Measurements from ENCODE around the gene KAZN. TPM values are rescaled to one million over a fixed set of nuclear protein-coding genes. Genes with fewer than 3 reads are reported as not detected.

Gene KAZN
- polyA plus RNA-seq, 1 of the 3 experiments (the other 2 are of a cell fraction) = 6.8 TPM

- TF ChIP-seq USF1 (IDR thresholded peaks at IDR 0.05; ENCODE audit: borderline replicate concordance, low read depth) (no peak), RAD21 (IDR thresholded peaks at IDR 0.05; ENCODE audit: low read length) (no peak), NFIC (IDR thresholded peaks at IDR 0.05; ENCODE audit: borderline replicate concordance) (no peak), YY1 (IDR thresholded peaks at IDR 0.05; ENCODE audit: low read depth) (no peak)
Observed at GRCh38 chr1:15068997-15069396, 470.5 kb downstream of the KAZN start (continued).

GRCh38 chr1:15070145-15070748, 471.8 kb downstream of the KAZN start:
- peak; percentile 67; the same call in 1 of the 2 replicates for TF ChIP-seq REST (IDR thresholded peaks at IDR 0.05; ENCODE audit: low read depth, low read length)
- TF ChIP-seq SMC3 (IDR thresholded peaks at IDR 0.05; ENCODE audit: low read depth, low read length) = no peak
- Histone ChIP-seq H3K27me3 (ENCODE audit: insufficient read depth) (no peaks in the 10 kb centered on the region), H3K36me3 (replicated peaks in 1 of 2; ENCODE audit: control insufficient read depth in 1 of 2, insufficient read depth in 2 of 2, low read length in 1 of 2) (peaks cover 0 to 18% of the 10 kb centered on the region in 2 experiments), H3K9me3 (no peaks in the 10 kb centered on the region), H3F3A (replicated peaks; ENCODE audit: insufficient read depth) (peaks cover 3% of the 10 kb centered on the region), H4K20me1 (ENCODE audit: insufficient read depth) (no peaks in the 10 kb centered on the region), H3K4me2 (no peak overlapping the region), H3K4me1 (ENCODE audit: control insufficient read depth in 1 of 2, insufficient read depth in 2 of 2, low read depth in 1 of 2, low read length in 1 of 2) (no peaks in the 10 kb centered on the region), H3K9ac (no peak overlapping the region), H2AFZ (ENCODE audit: low read depth) (no peak overlapping the region), H3K4me3 (ENCODE audit: low read depth in 2 of 2, low read length in 1 of 2) (no peak overlapping the region), H3K9me2 (no peaks in the 10 kb centered on the region), H3K27ac (ENCODE audit: low read depth in 2 of 2, low read length in 1 of 2) (no peak overlapping the region), H3K79me2 (ENCODE audit: insufficient read depth) (no peaks in the 10 kb centered on the region)
- no peak for DNase-seq
- WGBS (ENCODE audit: low lambda C conversion rate) = 96% methylated on average over 8 of the region's 14 CpGs
- POLR2A ChIA-PET = no interaction called here
- CTCF ChIA-PET = interaction anchor here (1.2 to 1.9 kb wide), 4 partner anchors 15 to 234 kb away, joined by 3 to 7 read pairs (median 3); no protein-coding TSS in a partner anchor

GRCh38 chr1:15071936-15072335, 473.5 kb downstream of the KAZN start:
- H4K20me1 ChIP-seq (ENCODE audit: insufficient read depth) = no peaks in the 10 kb centered on the region
- ChIA-PET POLR2A (no interaction called here), CTCF (interaction anchor here (0.9 to 1.2 kb wide), 3 partner anchors 25 to 44 kb away, joined by 3 to 5 read pairs (median 4); no protein-coding TSS in a partner anchor)
- no peak overlapping the region for H3K4me2 ChIP-seq
- no peak overlapping the region for H2AFZ ChIP-seq (ENCODE audit: low read depth)
- peaks cover 3% of the 10 kb centered on the region for H3F3A ChIP-seq (replicated peaks; ENCODE audit: insufficient read depth)
- no peaks in the 10 kb centered on the region for H3K27me3 ChIP-seq (ENCODE audit: insufficient read depth)
- WGBS (ENCODE audit: low lambda C conversion rate) = 93% methylated on average over 6 of the region's 6 CpGs
- no peak for TF ChIP-seq PBX3 (IDR thresholded peaks at IDR 0.05)
- TF ChIP-seq RAD21 (IDR thresholded peaks at IDR 0.05; ENCODE audit: low read length) = no peak
- TF ChIP-seq POLR2AphosphoS5 (IDR thresholded peaks at IDR 0.05; ENCODE audit: low read depth, low read length) = no peak
- TF ChIP-seq MEF2A (IDR thresholded peaks at IDR 0.05; ENCODE audit: borderline replicate concordance, low read depth) = no peak
- TF ChIP-seq RCOR1 (IDR thresholded peaks at IDR 0.05; ENCODE audit: low read length) = no peak
- TF ChIP-seq RXRA (IDR thresholded peaks at IDR 0.05; ENCODE audit: borderline replicate concordance, low read depth) = no peak
- no peak for TF ChIP-seq NRF1 (IDR thresholded peaks at IDR 0.05; ENCODE audit: low read depth, low read length)
- no peak for TF ChIP-seq SMC3 (IDR thresholded peaks at IDR 0.05; ENCODE audit: low read depth, low read length)
- no peak for DNase-seq
- no peak overlapping the region for H3K4me3 ChIP-seq (ENCODE audit: low read depth in 2 of 2, low read length in 1 of 2)
- H3K27ac ChIP-seq (ENCODE audit: low read depth in 2 of 2, low read length in 1 of 2) = no peak overlapping the region
- H3K9me2 ChIP-seq = no peaks in the 10 kb centered on the region
- no peaks in the 10 kb centered on the region for H3K79me2 ChIP-seq (ENCODE audit: insufficient read depth)
- peaks cover 0 to 7% of the 10 kb centered on the region in 2 experiments for H3K36me3 ChIP-seq (replicated peaks in 1 of 2; ENCODE audit: control insufficient read depth in 1 of 2, insufficient read depth in 2 of 2, low read length in 1 of 2)
- H3K9ac ChIP-seq = no peak overlapping the region
- no peaks in the 10 kb centered on the region for H3K9me3 ChIP-seq
- H3K4me1 ChIP-seq (ENCODE audit: control insufficient read depth in 1 of 2, insufficient read depth in 2 of 2, low read depth in 1 of 2, low read length in 1 of 2) = no peaks in the 10 kb centered on the region
